ENCODE data around the gene INPP4B.
A peak's percentile ranks its signal among the peaks of the same experiment; 100 is the strongest.

The INPP4B gene

DNA sequence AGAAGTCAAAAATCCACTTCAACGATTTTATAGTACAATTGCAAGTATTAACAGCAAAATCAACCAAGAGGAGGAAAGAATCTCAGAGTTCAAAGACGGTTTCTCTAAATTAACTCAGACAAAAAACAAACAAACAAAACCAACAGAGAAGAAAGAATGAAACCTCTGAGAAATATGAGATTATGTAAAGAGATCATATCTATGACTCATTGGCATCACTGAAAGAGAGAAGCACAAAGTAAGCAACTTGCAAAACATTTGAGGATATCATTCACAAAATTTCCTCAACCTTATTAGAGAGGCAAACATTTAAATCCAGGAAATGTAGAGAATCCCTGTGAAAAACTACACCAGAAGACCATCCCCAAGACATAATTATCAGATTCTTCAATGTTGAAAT, 370.4 kb downstream of the INPP4B start:
- ATAC-seq (ENCODE audit: low read depth) (peak; percentile 34; the same call in 1 of the 3 replicates), DNase-seq (ENCODE audit: low spot score) (no peak)
- no peaks in the 10 kb centered on the region for H3K9me3 ChIP-seq (ENCODE audit: severe bottlenecking)
- TF ChIP-seq, protein P1, sequence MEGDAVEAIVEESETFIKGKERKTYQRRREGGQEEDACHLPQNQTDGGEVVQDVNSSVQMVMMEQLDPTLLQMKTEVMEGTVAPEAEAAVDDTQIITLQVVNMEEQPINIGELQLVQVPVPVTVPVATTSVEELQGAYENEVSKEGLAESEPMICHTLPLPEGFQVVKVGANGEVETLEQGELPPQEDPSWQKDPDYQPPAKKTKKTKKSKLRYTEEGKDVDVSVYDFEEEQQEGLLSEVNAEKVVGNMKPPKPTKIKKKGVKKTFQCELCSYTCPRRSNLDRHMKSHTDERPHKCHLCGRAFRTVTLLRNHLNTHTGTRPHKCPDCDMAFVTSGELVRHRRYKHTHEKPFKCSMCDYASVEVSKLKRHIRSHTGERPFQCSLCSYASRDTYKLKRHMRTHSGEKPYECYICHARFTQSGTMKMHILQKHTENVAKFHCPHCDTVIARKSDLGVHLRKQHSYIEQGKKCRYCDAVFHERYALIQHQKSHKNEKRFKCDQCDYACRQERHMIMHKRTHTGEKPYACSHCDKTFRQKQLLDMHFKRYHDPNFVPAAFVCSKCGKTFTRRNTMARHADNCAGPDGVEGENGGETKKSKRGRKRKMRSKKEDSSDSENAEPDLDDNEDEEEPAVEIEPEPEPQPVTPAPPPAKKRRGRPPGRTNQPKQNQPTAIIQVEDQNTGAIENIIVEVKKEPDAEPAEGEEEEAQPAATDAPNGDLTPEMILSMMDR (IDR thresholded peaks at IDR 0.05; ENCODE audit: poor library complexity, severe bottlenecking) = no peak
- H3K36me3 ChIP-seq (ENCODE audit: low read depth) = no peaks in the 10 kb centered on the region
- H3K27ac ChIP-seq (ENCODE audit: poor library complexity, severe bottlenecking) = peak overlapping the region; percentile 78
- H3K4me1 ChIP-seq (ENCODE audit: insufficient read depth, poor library complexity, severe bottlenecking) = peaks cover 33% of the 10 kb centered on the region
- H3K4me3 ChIP-seq (ENCODE audit: severe bottlenecking) = no peak overlapping the region
- H3K27me3 ChIP-seq (ENCODE audit: insufficient read depth, poor library complexity, severe bottlenecking) = no peaks in the 10 kb centered on the region

DNA sequence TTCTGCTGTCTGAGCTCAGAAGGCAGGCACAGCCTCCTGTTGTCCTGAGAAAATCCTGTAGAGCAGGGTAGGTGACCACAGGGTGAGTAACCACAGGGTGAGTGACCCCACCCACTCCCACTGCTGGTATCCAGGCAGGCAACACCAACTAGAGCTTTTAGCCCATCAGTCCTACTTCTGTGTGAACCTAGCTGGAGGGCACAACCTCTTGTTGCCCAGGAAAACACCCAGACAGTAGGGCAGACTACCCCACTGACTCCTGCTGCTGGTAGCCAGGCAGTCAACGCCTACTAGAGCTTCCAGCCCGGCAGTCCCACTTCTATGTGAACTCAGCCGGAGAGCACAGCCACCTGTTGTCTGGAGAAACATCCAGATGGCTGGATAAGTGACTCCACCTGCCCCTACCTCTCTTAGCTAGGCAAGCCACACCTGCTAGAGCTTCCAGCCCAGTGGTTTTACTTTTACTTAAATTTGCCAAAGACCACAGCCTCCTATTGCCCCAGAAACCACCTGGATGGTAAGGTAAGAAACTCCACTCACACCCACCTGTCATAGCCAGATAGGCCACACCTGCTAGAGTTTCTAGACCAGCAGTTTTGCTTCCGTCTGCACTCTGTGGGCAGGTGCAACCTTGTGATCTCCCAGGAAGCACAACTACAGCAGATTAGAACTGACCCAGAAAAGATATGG, 371.6 kb downstream of the INPP4B start:
- ATAC-seq (ENCODE audit: low read depth) = peak; percentile 90

DNA sequence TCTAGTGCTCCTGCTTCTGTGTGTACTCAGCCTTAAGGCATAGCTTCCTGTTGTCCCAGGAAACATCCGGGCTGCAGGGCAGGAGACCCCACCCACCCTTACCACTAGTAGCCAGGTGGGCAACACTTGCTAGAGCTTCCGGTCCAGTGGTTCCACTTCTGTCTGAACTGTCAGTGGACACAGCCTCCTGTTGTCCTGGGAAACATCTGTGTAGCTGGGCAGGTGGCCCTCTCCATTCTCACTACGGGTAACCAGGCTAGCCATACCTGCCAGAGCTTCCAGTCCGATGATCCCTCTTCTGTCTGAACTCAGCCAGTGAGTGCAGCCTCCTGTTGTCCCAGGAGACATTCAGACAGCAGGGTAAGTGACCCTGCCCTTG, 372.2 kb downstream of the INPP4B start:
- no peaks in the 10 kb centered on the region for H3K9me3 ChIP-seq (ENCODE audit: severe bottlenecking)
- no peaks in the 10 kb centered on the region for H3K36me3 ChIP-seq (ENCODE audit: low read depth)
- ATAC-seq (ENCODE audit: low read depth) (no peak; the same call in 2 of the 3 replicates), DNase-seq (ENCODE audit: low spot score) (no peak)
- H3K27ac ChIP-seq (ENCODE audit: poor library complexity, severe bottlenecking) = peak overlapping the region; percentile 78
- no peaks in the 10 kb centered on the region for H3K27me3 ChIP-seq (ENCODE audit: insufficient read depth, poor library complexity, severe bottlenecking)
- TF ChIP-seq, protein P1 (IDR thresholded peaks at IDR 0.05; ENCODE audit: poor library complexity, severe bottlenecking) = no peak
- no peak overlapping the region for H3K4me3 ChIP-seq (ENCODE audit: severe bottlenecking)
- H3K4me1 ChIP-seq (ENCODE audit: insufficient read depth, poor library complexity, severe bottlenecking) = peaks cover 33% of the 10 kb centered on the region

More for the DNA sequence above, 371.6 kb downstream of the INPP4B start:
- peak; percentile 75 for DNase-seq (ENCODE audit: low spot score)
- TF ChIP-seq, protein P1 (IDR thresholded peaks at IDR 0.05; ENCODE audit: poor library complexity, severe bottlenecking) = no peak
- Histone ChIP-seq H3K4me1 (ENCODE audit: insufficient read depth, poor library complexity, severe bottlenecking) (peaks cover 33% of the 10 kb centered on the region), H3K27ac (ENCODE audit: poor library complexity, severe bottlenecking) (peak overlapping the region; percentile 78), H3K4me3 (ENCODE audit: severe bottlenecking) (no peak overlapping the region), H3K36me3 (ENCODE audit: low read depth) (no peaks in the 10 kb centered on the region), H3K27me3 (ENCODE audit: insufficient read depth, poor library complexity, severe bottlenecking) (no peaks in the 10 kb centered on the region), H3K9me3 (ENCODE audit: severe bottlenecking) (no peaks in the 10 kb centered on the region)

DNA sequence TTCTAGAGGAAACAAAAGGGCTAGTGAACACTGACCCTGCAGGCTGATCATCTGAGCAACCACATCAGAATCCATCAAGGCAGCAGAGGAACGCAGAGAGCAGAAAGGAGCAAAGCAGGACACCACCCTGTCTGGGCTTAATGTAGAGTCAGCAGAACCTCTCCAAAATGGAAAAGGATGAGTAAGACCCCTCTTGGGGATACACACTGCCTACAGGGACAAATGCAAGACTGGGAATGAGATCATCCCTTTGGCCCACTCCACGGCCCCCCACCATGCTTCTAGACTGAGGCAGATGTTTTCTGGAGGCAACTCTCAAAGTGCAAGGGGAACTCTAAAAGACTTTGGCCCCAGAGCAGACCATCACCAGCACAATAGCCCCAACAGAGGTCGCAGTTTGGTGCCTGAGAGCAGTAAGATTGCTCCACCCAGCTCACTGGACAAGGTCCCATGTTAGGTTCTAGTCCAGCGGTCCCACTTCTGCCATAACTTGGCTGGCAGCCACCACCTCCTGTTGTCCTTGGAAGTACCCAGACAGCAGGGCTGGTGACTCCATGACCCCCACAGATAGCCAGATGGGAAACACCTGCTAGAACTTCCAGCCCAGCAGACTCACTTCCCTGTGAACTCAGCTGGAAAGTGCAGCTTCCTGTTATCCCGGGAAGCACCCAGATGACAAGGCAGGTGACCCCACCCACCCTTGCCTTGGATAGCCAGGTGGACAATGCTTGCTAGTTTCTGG, 372.7 kb downstream of the INPP4B start:
- DNase-seq (ENCODE audit: low spot score) (no peak), ATAC-seq (ENCODE audit: low read depth) (peak; percentile 6; the same call in 1 of the 3 replicates)
- no peaks in the 10 kb centered on the region for H3K9me3 ChIP-seq (ENCODE audit: severe bottlenecking)
- H3K4me3 ChIP-seq (ENCODE audit: severe bottlenecking) = no peak overlapping the region
- H3K27me3 ChIP-seq (ENCODE audit: insufficient read depth, poor library complexity, severe bottlenecking) = no peaks in the 10 kb centered on the region
- TF ChIP-seq, protein P1 (IDR thresholded peaks at IDR 0.05; ENCODE audit: poor library complexity, severe bottlenecking) = no peak
- H3K36me3 ChIP-seq (ENCODE audit: low read depth) = no peaks in the 10 kb centered on the region
- H3K4me1 ChIP-seq (ENCODE audit: insufficient read depth, poor library complexity, severe bottlenecking) = peaks cover 33% of the 10 kb centered on the region
- H3K27ac ChIP-seq (ENCODE audit: poor library complexity, severe bottlenecking) = peak overlapping the region; percentile 78

Data from RWPE2 (cell line).